Omental fat pad (tissue), 4 donors: ENCODE results near the gene CD4. TPM values are rescaled to one million over a fixed set of nuclear protein-coding genes. Genes with fewer than 3 reads are reported as not detected.

Experiments used
- ATAC-seq: fragments of 150-250 bp; one replicate; pipeline ENCODE4 v1.9.1; 2016; ENCODE audit warnings: mild to moderate bottlenecking, moderate library complexity; ENCODE audit not compliant: low FRiP score
- DNase-seq: peaks from one replicate; pipeline ENCODE4 v3.0.0-alpha.2; 2019; ENCODE audit warnings: low spot score
- total RNA-seq, 4 donors: library from RNA; depleted of rRNA; stranded (reverse); fragments of >200 nt; gene quantifications; one replicate each; pipeline ENCODE4 v1.1.0, GENCODE V29; 2016
- TF ChIP-seq, protein P1 (sequence below), 3 donors: fragments of 450-650 bp; IDR thresholded peaks; one replicate each; pipeline ENCODE4 v1.5.1; 2016 to 2017; ENCODE audit warnings: antibody characterized with exemption in 3 of 3, mild to moderate bottlenecking in 3 of 3, moderate library complexity in 2 of 3

Gene CD4
- total RNA-seq, 4 donors from 2014 or later = 19.7 to 26.5 (median 21.8) TPM

GRCh38 chr12:6796576-6796975 is 7.2 kb downstream of the CD4 start:
- TF ChIP-seq, protein P1, sequence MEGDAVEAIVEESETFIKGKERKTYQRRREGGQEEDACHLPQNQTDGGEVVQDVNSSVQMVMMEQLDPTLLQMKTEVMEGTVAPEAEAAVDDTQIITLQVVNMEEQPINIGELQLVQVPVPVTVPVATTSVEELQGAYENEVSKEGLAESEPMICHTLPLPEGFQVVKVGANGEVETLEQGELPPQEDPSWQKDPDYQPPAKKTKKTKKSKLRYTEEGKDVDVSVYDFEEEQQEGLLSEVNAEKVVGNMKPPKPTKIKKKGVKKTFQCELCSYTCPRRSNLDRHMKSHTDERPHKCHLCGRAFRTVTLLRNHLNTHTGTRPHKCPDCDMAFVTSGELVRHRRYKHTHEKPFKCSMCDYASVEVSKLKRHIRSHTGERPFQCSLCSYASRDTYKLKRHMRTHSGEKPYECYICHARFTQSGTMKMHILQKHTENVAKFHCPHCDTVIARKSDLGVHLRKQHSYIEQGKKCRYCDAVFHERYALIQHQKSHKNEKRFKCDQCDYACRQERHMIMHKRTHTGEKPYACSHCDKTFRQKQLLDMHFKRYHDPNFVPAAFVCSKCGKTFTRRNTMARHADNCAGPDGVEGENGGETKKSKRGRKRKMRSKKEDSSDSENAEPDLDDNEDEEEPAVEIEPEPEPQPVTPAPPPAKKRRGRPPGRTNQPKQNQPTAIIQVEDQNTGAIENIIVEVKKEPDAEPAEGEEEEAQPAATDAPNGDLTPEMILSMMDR (IDR thresholded peaks at IDR 0.05) = no peak
- ATAC-seq (no peak), DNase-seq (no peak)

- no peak for DNase-seq
- TF ChIP-seq, protein P1 (IDR thresholded peaks at IDR 0.05) = no peak
- ATAC-seq = no peak
Observed at GRCh38 chr12:6799147-6799546, 9.8 kb downstream of the CD4 start.

DNA sequence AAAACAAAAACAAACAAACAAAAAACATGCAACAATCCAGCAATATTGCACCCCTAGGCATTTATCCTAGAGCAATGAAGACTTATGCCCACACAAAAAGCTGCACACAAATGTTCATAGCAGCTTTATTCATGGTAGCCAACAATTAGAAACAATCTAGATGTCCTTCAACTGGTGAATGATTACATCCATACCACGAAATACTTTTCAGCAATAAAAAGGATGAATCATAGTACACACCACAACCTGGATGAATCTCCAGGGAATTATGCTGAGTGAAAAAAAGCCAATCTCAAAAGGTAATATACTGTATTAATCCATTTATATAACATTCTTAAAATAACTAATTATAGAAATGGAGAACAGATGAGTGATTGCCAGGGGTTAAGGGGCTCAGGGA is 17.8 kb downstream of the CD4 start:
- TF ChIP-seq, protein P1 (IDR thresholded peaks at IDR 0.05) = no peak
- DNase-seq = no peak
- ATAC-seq = no peak

- no peak for DNase-seq
- TF ChIP-seq, protein P1 (IDR thresholded peaks at IDR 0.05) = no peak
- no peak for ATAC-seq
Observed at GRCh38 chr12:6809056-6809455, 19.7 kb downstream of the CD4 start.

DNA sequence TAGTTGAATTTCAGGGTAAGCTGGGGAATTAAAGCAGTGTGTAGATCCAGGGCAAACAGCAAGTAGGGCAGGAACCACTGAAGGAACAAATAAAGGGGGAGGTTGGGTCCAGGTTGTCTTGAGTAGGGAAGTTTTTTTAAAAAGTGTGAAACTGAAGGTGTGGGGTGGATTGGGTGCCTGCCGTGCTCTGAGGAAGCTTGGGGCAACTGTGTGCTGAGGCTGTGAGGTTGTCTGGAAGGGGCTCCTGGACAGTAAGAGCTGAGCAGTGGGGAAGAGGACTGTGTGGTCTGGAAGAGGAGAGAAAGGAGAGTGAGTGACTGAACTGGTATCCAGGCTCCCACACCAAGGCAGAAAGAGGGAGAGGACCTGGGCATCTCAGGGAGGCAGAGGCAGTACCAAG is 21.4 kb downstream of the CD4 start:
- TF ChIP-seq, protein P1 (IDR thresholded peaks at IDR 0.05) = no peak
- DNase-seq (no peak), ATAC-seq (no peak)

GRCh38 chr12:6813363-6813762 is 24.0 kb downstream of the CD4 start:
- DNase-seq = no peak
- no peak for ATAC-seq
- TF ChIP-seq, protein P1 (IDR thresholded peaks at IDR 0.05) = no peak

- TF ChIP-seq, protein P1 (IDR thresholded peaks at IDR 0.05) = no peak
- ATAC-seq = no peak
- no peak for DNase-seq
Observed at GRCh38 chr12:6816598-6816997, 27.3 kb downstream of the CD4 start.
